ENCODE data around the gene ZC2HC1C. TPM values are rescaled to one million over a fixed set of nuclear protein-coding genes. Genes with fewer than 3 reads are reported as not detected.
A peak's percentile ranks its signal among the peaks of the same experiment; 100 is the strongest.

Gene ZC2HC1C
- total RNA-seq, 4 donors from 2014 or later = 0.26 to 4.7 (median 2.4) TPM; not detected in 1

GRCh38 chr14:75081660-75082229 is 12.3 kb downstream of the ZC2HC1C start:
- intact Hi-C loops (cut with DNase I; ENCODE audit: low total_unique reads) = no loop called here
- DNase-seq = no peak
- H3K4me3 ChIP-seq = no peak overlapping the region
- TF ChIP-seq CTCF (IDR thresholded peaks at IDR 0.05) (no peak), POLR2A (IDR thresholded peaks at IDR 0.05) (no peak)
- no peaks in the 10 kb centered on the region for H3K27me3 ChIP-seq
- no peaks in the 10 kb centered on the region for H3K36me3 ChIP-seq
- no peaks in the 10 kb centered on the region for H3K9me3 ChIP-seq
- no peaks in the 10 kb centered on the region for H3K4me1 ChIP-seq
- peak overlapping the region; percentile 16 to 30 for H3K27ac ChIP-seq

DNA sequence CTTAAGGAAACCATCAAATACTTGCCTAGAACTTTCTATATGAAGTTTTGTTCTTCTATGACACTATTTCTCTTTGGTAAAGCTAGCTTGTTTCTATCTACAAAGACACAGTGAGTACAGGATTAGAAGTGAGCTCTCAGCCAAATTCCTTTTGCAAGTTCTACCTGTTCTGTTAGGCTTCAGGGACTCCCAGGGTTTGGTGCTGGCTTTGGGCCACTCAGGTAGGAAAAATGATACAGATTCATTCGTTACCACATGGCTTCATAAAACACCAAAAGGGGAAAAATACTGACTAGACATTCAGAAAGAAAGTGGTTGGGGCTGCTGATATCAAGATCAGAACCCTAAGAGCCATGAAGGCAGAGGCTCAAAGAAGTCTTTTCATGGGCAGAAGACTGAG is 13.8 kb downstream of the ZC2HC1C start:
- H3K27me3 ChIP-seq = no peaks in the 10 kb centered on the region
- no peak overlapping the region for H3K4me3 ChIP-seq
- TF ChIP-seq CTCF (IDR thresholded peaks at IDR 0.05) (no peak), POLR2A (IDR thresholded peaks at IDR 0.05) (no peak)
- no peaks in the 10 kb centered on the region for H3K9me3 ChIP-seq
- intact Hi-C loops (cut with DNase I; ENCODE audit: low total_unique reads) = no loop called here
- no peaks in the 10 kb centered on the region for H3K4me1 ChIP-seq
- no peak for DNase-seq
- no peaks in the 10 kb centered on the region for H3K36me3 ChIP-seq
- no peak overlapping the region for H3K27ac ChIP-seq

DNA sequence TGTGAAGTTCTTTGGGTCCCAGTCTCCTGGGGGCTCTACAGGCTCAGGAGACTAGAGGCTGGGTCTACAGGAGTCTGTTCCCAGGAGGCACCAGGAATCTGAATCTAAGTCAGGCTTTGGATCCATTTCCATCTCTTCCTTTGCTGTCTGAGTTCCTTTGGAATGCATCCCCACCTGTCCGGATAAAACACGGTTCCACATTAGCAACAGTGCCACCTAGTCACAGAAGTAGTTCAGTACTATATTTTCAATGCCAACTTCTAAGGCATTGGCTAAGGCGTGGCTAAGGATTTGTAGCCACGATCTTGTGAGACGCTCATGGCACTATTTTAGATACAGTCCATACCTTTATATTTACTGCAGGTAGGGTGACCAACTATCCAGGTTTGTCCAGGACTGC is 15.1 kb downstream of the ZC2HC1C start:
- DNase-seq = no peak
- Histone ChIP-seq H3K27me3 (no peaks in the 10 kb centered on the region), H3K4me3 (no peak overlapping the region), H3K27ac (no peak overlapping the region), H3K36me3 (no peaks in the 10 kb centered on the region), H3K9me3 (no peaks in the 10 kb centered on the region), H3K4me1 (no peaks in the 10 kb centered on the region)
- intact Hi-C loops (cut with DNase I; ENCODE audit: low total_unique reads) = no loop called here
- TF ChIP-seq POLR2A (IDR thresholded peaks at IDR 0.05) (no peak), CTCF (IDR thresholded peaks at IDR 0.05) (no peak)

DNA sequence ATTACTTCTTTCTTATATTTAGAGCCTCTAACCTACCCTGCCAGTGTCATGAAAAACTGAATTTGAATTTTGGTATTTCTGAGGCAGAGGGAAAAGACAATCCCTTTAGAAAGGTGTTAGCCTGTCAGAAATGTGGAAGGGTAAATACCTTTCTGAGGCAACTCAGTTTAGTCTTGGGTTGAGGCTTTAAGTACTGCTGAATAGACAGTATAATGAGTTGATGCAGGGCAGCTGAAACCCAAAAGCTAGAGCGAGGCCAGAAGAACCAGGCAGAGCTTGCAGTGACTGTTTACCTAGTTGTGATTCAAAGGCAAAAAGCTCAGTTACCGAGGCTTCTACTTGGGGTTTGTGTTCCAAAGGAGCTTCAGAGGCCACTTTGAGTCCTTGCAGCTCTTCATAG is 18.7 kb downstream of the ZC2HC1C start:
- intact Hi-C loops (cut with DNase I; ENCODE audit: low total_unique reads) = no loop called here
- no peaks in the 10 kb centered on the region for H3K36me3 ChIP-seq
- TF ChIP-seq CTCF (IDR thresholded peaks at IDR 0.05) = no peak
- no peak for TF ChIP-seq POLR2A (IDR thresholded peaks at IDR 0.05)
- DNase-seq = no peak
- H3K9me3 ChIP-seq = no peaks in the 10 kb centered on the region
- no peaks in the 10 kb centered on the region for H3K4me1 ChIP-seq
- no peak overlapping the region for H3K4me3 ChIP-seq
- no peak overlapping the region for H3K27ac ChIP-seq
- H3K27me3 ChIP-seq = no peaks in the 10 kb centered on the region

GRCh38 chr14:75088566-75089373 is 19.3 kb downstream of the ZC2HC1C start:
- Histone ChIP-seq H3K4me3 (no peak overlapping the region), H3K36me3 (no peaks in the 10 kb centered on the region)
- intact Hi-C loops (cut with DNase I; ENCODE audit: low total_unique reads) = no loop called here

More at GRCh38 chr14:75088566-75089373, 19.3 kb downstream of the ZC2HC1C start:
- TF ChIP-seq CTCF (IDR thresholded peaks at IDR 0.05) = peak; percentile 65 to 88 (median 76)
- TF ChIP-seq POLR2A (IDR thresholded peaks at IDR 0.05) = no peak
- Histone ChIP-seq H3K9me3 (no peaks in the 10 kb centered on the region), H3K27ac (no peak overlapping the region), H3K4me1 (no peaks in the 10 kb centered on the region), H3K27me3 (no peaks in the 10 kb centered on the region)
- DNase-seq = peak in 1 of 2 donors; percentile 54

All from uterus (tissue), 4 donors.